Endothelial cell of umbilical vein (primary cell): ENCODE results near the gene PIGM.

ENCODE experiments used
- EZH2 ChIP-seq: IDR thresholded peaks from 2 replicates; pipeline ENCODE4 v1.6.1; 2012; ENCODE audit warnings: borderline replicate concordance, low read depth, mild to moderate bottlenecking, moderate library complexity, low read length, inconsistent platforms; ENCODE audit not compliant: severe bottlenecking
- JUN ChIP-seq: IDR thresholded peaks from 2 replicates; pipeline ENCODE4 v1.6.1; 2011; ENCODE audit warnings: borderline replicate concordance, low read depth; ENCODE audit not compliant: insufficient read length, insufficient read depth
- MYC ChIP-seq: IDR thresholded peaks from one replicate; pipeline ENCODE4 v1.6.1; 2011; ENCODE audit warnings: mild to moderate bottlenecking, low read depth, low read length
- POLR2A ChIP-seq: IDR thresholded peaks from 2 replicates; pipeline ENCODE4 v1.6.1; 2012; ENCODE audit warnings: low read depth, mild to moderate bottlenecking, control low read depth, low read length
- POLR2AphosphoS5 ChIP-seq: IDR thresholded peaks from 2 replicates; pipeline ENCODE4 v1.6.1; 2012; ENCODE audit warnings: low read depth, mild to moderate bottlenecking, control low read depth, low read length, moderate library complexity; ENCODE audit not compliant: insufficient read depth
- TF ChIP-seq, protein P1 (sequence below), 2 donors: IDR thresholded peaks; 1 replicate in 1 of 2; 2 replicates in 1 of 2; pipeline ENCODE4 v1.5.1; 2011; ENCODE audit warnings: low read length in 2 of 2, mild to moderate bottlenecking in 2 of 2, moderate library complexity in 2 of 2, control low read depth in 1 of 2, inconsistent platforms in 1 of 2, low read depth in 1 of 2; ENCODE audit not compliant: insufficient read depth in 1 of 2; ENCODE audit errors: extremely low read depth in 1 of 2

DNA sequence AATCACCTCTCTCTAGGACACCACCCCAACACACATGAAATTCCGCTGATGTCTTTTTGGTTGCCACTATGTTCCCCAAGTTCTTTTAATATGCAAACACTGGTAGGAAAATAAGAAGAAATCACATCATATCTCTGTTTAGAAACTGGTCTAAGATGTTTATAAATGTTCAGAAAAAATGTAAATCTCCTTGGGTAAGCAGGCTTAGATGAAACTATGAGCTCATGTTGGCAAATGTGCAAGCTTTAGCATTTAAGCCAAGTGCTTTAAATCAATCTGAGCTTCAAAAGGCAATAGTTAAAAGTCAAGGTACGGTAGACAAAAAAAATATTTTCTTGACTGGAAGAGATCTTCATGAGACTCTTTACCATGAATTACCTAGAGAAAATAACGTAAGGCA, 52.5 kb downstream of the PIGM start:
- TF ChIP-seq POLR2AphosphoS5 = no peak
- TF ChIP-seq, protein P1, sequence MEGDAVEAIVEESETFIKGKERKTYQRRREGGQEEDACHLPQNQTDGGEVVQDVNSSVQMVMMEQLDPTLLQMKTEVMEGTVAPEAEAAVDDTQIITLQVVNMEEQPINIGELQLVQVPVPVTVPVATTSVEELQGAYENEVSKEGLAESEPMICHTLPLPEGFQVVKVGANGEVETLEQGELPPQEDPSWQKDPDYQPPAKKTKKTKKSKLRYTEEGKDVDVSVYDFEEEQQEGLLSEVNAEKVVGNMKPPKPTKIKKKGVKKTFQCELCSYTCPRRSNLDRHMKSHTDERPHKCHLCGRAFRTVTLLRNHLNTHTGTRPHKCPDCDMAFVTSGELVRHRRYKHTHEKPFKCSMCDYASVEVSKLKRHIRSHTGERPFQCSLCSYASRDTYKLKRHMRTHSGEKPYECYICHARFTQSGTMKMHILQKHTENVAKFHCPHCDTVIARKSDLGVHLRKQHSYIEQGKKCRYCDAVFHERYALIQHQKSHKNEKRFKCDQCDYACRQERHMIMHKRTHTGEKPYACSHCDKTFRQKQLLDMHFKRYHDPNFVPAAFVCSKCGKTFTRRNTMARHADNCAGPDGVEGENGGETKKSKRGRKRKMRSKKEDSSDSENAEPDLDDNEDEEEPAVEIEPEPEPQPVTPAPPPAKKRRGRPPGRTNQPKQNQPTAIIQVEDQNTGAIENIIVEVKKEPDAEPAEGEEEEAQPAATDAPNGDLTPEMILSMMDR (IDR thresholded peaks at IDR 0.05; ENCODE audit: extremely low read depth in 1 of 2, insufficient read depth in 1 of 2, low read depth in 1 of 2, low read length in 2 of 2) = no peak
- no peak for TF ChIP-seq POLR2A
- TF ChIP-seq JUN = no peak
- TF ChIP-seq EZH2 = no peak
- no peak for TF ChIP-seq MYC
